CD14-positive monocyte (primary cell): Measurements from ENCODE around the gene QSER1. TPM values are rescaled to one million over a fixed set of nuclear protein-coding genes. Genes with fewer than 3 reads are reported as not detected.

Experiments used
- DNase-seq, 3 donors: peaks; one replicate each; pipeline ENCODE4 v3.0.0-alpha.2; 2011 to 2022
- H2AFZ ChIP-seq: 2 replicates; pipeline ENCODE4 v1.6.0; 2012; ENCODE audit warnings: mild to moderate bottlenecking, low read depth, low read length, inconsistent platforms; ENCODE audit not compliant: insufficient read depth, poor library complexity, severe bottlenecking
- H3K27ac ChIP-seq, 2 donors: 1 replicate in 1 of 2; 2 replicates in 1 of 2; pipeline ENCODE4 v1.5.1; 2012 to 2013; ENCODE audit warnings: low read length in 2 of 2, control low read depth in 1 of 2, inconsistent platforms in 1 of 2, low read depth in 1 of 2, mild to moderate bottlenecking in 1 of 2
- H3K27me3 ChIP-seq, 2 donors: one replicate each; pipeline versions ENCODE4 v1.6.0 to v1.6.1; 2011 to 2013; ENCODE audit warnings: low read length in 2 of 2; ENCODE audit not compliant: control insufficient read depth in 2 of 2, insufficient read depth in 2 of 2
- H3K36me3 ChIP-seq, 2 donors: replicated peaks in 1 of 2; 1 replicate in 1 of 2; 2 replicates in 1 of 2; pipeline versions ENCODE4 v1.5.1 to v1.6.1; 2012 to 2013; ENCODE audit warnings: low read length in 2 of 2, control low read depth in 1 of 2, inconsistent platforms in 1 of 2, mild to moderate bottlenecking in 1 of 2; ENCODE audit not compliant: insufficient read depth in 2 of 2, control insufficient read depth in 1 of 2
- H3K4me1 ChIP-seq, 2 donors: 1 replicate in 1 of 2; 2 replicates in 1 of 2; pipeline versions ENCODE4 v1.5.1 to v1.6.1; 2012 to 2013; ENCODE audit warnings: low read length in 2 of 2, control low read depth in 1 of 2, inconsistent platforms in 1 of 2, mild to moderate bottlenecking in 1 of 2, moderate library complexity in 1 of 2; ENCODE audit not compliant: insufficient read depth in 2 of 2, control insufficient read depth in 1 of 2
- H3K4me2 ChIP-seq: replicated peaks from 2 replicates; pipeline ENCODE3; 2012; ENCODE audit warnings: low read length, moderate library complexity, mild to moderate bottlenecking; ENCODE audit not compliant: poor library complexity, severe bottlenecking; ENCODE audit errors: extremely low read depth
- H3K4me3 ChIP-seq, 3 experiments: fragments of 200-600 bp in 1 of 3; sonication (generic) in 1 of 3; replicated peaks in 1 of 3; 1 replicate in 2 of 3; 2 replicates in 1 of 3; pipeline ENCODE4 v1.5.1; 2011 to 2013; ENCODE audit warnings: low read length in 3 of 3, mild to moderate bottlenecking in 3 of 3, control low read depth in 2 of 3, low read depth in 2 of 3, inconsistent platforms in 1 of 3, moderate library complexity in 1 of 3
- H3K79me2 ChIP-seq: 2 replicates; pipeline ENCODE4 v1.6.0; 2012; ENCODE audit warnings: mild to moderate bottlenecking, control low read depth, inconsistent platforms, low read length, moderate library complexity; ENCODE audit not compliant: insufficient read depth
- H3K9ac ChIP-seq: 2 replicates; pipeline ENCODE4 v1.6.0; 2017; ENCODE audit warnings: low read length, mild to moderate bottlenecking; ENCODE audit not compliant: insufficient read depth, poor library complexity, severe bottlenecking
- H3K9me3 ChIP-seq, 2 donors: replicated peaks in 1 of 2; 1 replicate in 1 of 2; 2 replicates in 1 of 2; pipeline versions ENCODE4 v1.5.1 to v1.6.1; 2012 to 2013; ENCODE audit warnings: low read length in 2 of 2, control low read depth in 1 of 2; ENCODE audit not compliant: control insufficient read depth in 1 of 2, insufficient read depth in 1 of 2
- H4K20me1 ChIP-seq: 2 replicates; pipeline ENCODE4 v1.6.0; 2012; ENCODE audit warnings: mild to moderate bottlenecking, low read length, control low read depth, moderate library complexity; ENCODE audit not compliant: insufficient read depth
- H3K27ac Mint-ChIP-seq, 7 donors: one replicate each; pipeline ENCODE4 v1.8.0; 2020; ENCODE audit warnings: mild to moderate bottlenecking in 7 of 7, mixed read lengths in 7 of 7, moderate library complexity in 6 of 7, inconsistent platforms in 2 of 7
- H3K27me3 Mint-ChIP-seq, 3 donors: one replicate each; pipeline ENCODE4 v1.8.0; 2021 to 2022; ENCODE audit warnings: low read depth in 3 of 3, mild to moderate bottlenecking in 3 of 3, mixed read lengths in 3 of 3, moderate library complexity in 3 of 3, inconsistent platforms in 1 of 3
- H3K36me3 Mint-ChIP-seq, 2 donors: one replicate each; pipeline ENCODE4 v1.8.0; 2020; ENCODE audit warnings: mixed read lengths in 2 of 2, inconsistent platforms in 1 of 2, mild to moderate bottlenecking in 1 of 2
- H3K4me1 Mint-ChIP-seq: one replicate; pipeline ENCODE4 v1.8.0; 2020; ENCODE audit warnings: mild to moderate bottlenecking, mixed read lengths
- H3K4me3 Mint-ChIP-seq, 2 donors: one replicate each; pipeline ENCODE4 v1.8.0; 2020; ENCODE audit warnings: mild to moderate bottlenecking in 2 of 2, mixed read lengths in 2 of 2, moderate library complexity in 1 of 2
- H3K9me3 Mint-ChIP-seq, 7 donors: one replicate each; pipeline ENCODE4 v1.8.0; 2020 to 2022; ENCODE audit warnings: mixed read lengths in 7 of 7, mild to moderate bottlenecking in 6 of 7, moderate library complexity in 6 of 7, inconsistent platforms in 2 of 7
- CTCF ChIP-seq: fragments of 200-600 bp; IDR thresholded peaks from one replicate; pipeline ENCODE4 v1.8.0; 2022; ENCODE audit warnings: antibody characterized with exemption, mild to moderate bottlenecking
- WGBS: methylation state at CpG from one replicate; pipeline ENCODE4 v1.1.5; 2013; ENCODE audit warnings: missing lambda C conversion rate; ENCODE audit not compliant: insufficient coverage; 5-methylcytosine and 5-hydroxymethylcytosine counted together
- intact Hi-C, 2 donors: fragments of 100-400 bp; cut with micrococcal nuclease; formaldehyde crosslinking; loops; one replicate each; pipeline versions ENCODE4 v1.15.0 to v1.15.1; 2023
- polyA plus RNA-seq, 3 donors: library from polyadenylated mRNA; depleted of rRNA in 1 of 3; unstranded in 2 of 3; stranded (reverse) in 1 of 3; fragments of 300-500 nt in 2 of 3; fragments of >200 nt in 1 of 3; fragmentation: Illumina TruSeq in 2 of 3; gene quantifications; 1 replicate in 2 of 3; 2 replicates in 1 of 3; pipeline ENCODE4 v1.2.3, GENCODE V29; 2012 to 2021

Gene QSER1
- polyA plus RNA-seq, 3 donors, result 1.1 to 7.0 (median 2.5) TPM

GRCh38 chr11:33001751-33002542 lies 109.3 kb downstream of the QSER1 start:
- no peaks in the 10 kb centered on the region for H3K27me3 ChIP-seq
- H2AFZ ChIP-seq, result no peak overlapping the region
- peaks cover 4 to 16% (median 12%) of the 10 kb centered on the region in 7 donors for H3K9me3 Mint-ChIP-seq
- H3K27ac ChIP-seq, result no peak overlapping the region
- H3K4me1 Mint-ChIP-seq, result no peaks in the 10 kb centered on the region
- no peak overlapping the region for H3K4me2 ChIP-seq
- no peaks in the 10 kb centered on the region for H3K79me2 ChIP-seq
- H3K27ac Mint-ChIP-seq, result no peak overlapping the region
- TF ChIP-seq CTCF, result no peak
- no peaks in the 10 kb centered on the region for H4K20me1 ChIP-seq
- H3K4me3 ChIP-seq, result no peak overlapping the region
- no peaks in the 10 kb centered on the region for H3K36me3 Mint-ChIP-seq
- no peaks in the 10 kb centered on the region for H3K4me1 ChIP-seq
- no peaks in the 10 kb centered on the region for H3K9me3 ChIP-seq
- no peak overlapping the region for H3K9ac ChIP-seq
- H3K27me3 Mint-ChIP-seq, result peaks cover 1 to 5% (median 2%) of the 10 kb centered on the region in 3 donors
- 100% methylated on average over 3 of the region's 8 CpGs for WGBS
- intact Hi-C loops, result no loop called here
- no peaks in the 10 kb centered on the region for H3K36me3 ChIP-seq
- H3K4me3 Mint-ChIP-seq, result no peak overlapping the region
- no peak for DNase-seq

- intact Hi-C loops, result no loop called here
- H3K4me3 Mint-ChIP-seq, result no peak overlapping the region
- no peaks in the 10 kb centered on the region for H3K36me3 Mint-ChIP-seq
- Histone ChIP-seq H3K9me3 (no peaks in the 10 kb centered on the region), H3K27me3 (no peaks in the 10 kb centered on the region), H3K27ac (no peak overlapping the region), H3K36me3 (no peaks in the 10 kb centered on the region), H3K4me1 (no peaks in the 10 kb centered on the region), H3K9ac (no peak overlapping the region), H4K20me1 (no peaks in the 10 kb centered on the region), H3K79me2 (no peaks in the 10 kb centered on the region), H3K4me2 (no peak overlapping the region), H2AFZ (no peak overlapping the region), H3K4me3 (no peak overlapping the region)
- no peak overlapping the region for H3K27ac Mint-ChIP-seq
- no peak for TF ChIP-seq CTCF
- peaks cover 0 to 4% (median 0%) of the 10 kb centered on the region in 7 donors for H3K9me3 Mint-ChIP-seq
- peaks cover 0 to 5% (median under 1%) of the 10 kb centered on the region in 3 donors for H3K27me3 Mint-ChIP-seq
- H3K4me1 Mint-ChIP-seq, result no peaks in the 10 kb centered on the region
- DNase-seq, result no peak
- no CpG with 5 or more reads among the region's 2 CpGs for WGBS
These were observed 112.6 kb downstream of the QSER1 start for GRCh38 chr11:33005175-33005574.
